Activated naive CD8-positive, alpha-beta T cell treated with anti-CD3 and anti-CD28 coated beads, Interleukin-2, amount 10 ng/mL, durations not matched to agents 7 days and 5 days (primary cell): ENCODE measurements around the gene FAM83E. TPM values are rescaled to one million over a fixed set of nuclear protein-coding genes. Genes with fewer than 3 reads are reported as not detected.

Experiments
- ATAC-seq: fragments of 150-1000 bp; cut with Tn5 transposase; one replicate; pipeline ENCODE4 v1.10.0; 2021; ENCODE audit warnings: low read depth, moderate library complexity
- POLR2A ChIA-PET: fragments of 350-600 bp; sonication (Branson Sonifier 250); formaldehyde crosslinking; loops from one replicate; lab custom pipeline; 2021; ENCODE audit warnings: antibody characterized with exemption; lab: Charles Lee
- DNase-seq: peaks from one replicate; pipeline ENCODE4 v3.0.0; 2021
- H3K27ac Mint-ChIP-seq: one replicate; pipeline ENCODE4 v1.8.0; 2022; ENCODE audit warnings: mild to moderate bottlenecking, mixed read lengths
- H3K27me3 Mint-ChIP-seq: one replicate; pipeline ENCODE4 v1.8.0; 2022; ENCODE audit warnings: mild to moderate bottlenecking, moderate library complexity, mixed read lengths
- H3K36me3 Mint-ChIP-seq: one replicate; pipeline ENCODE4 v1.8.0; 2021; ENCODE audit warnings: mild to moderate bottlenecking, mixed read lengths
- H3K4me1 Mint-ChIP-seq: one replicate; pipeline ENCODE4 v1.8.0; 2021; ENCODE audit warnings: mixed read lengths
- H3K4me3 Mint-ChIP-seq: one replicate; pipeline ENCODE4 v1.8.0; 2022; ENCODE audit warnings: mild to moderate bottlenecking, moderate library complexity, mixed read lengths
- H3K9me3 Mint-ChIP-seq: one replicate; pipeline ENCODE4 v1.8.0; 2021; ENCODE audit warnings: mixed read lengths
- total RNA-seq, 2 experiments: library from RNA; stranded (reverse); gene quantifications; one replicate each; pipeline ENCODE4 v1.2.3, GENCODE V29; 2021

Gene FAM83E
- total RNA-seq, 2 experiments from 2014 or later: 2.7 to 3.6 TPM

GRCh38 chr19:48630296-48631063 is 15.6 kb upstream of the FAM83E start:
- no peak for ATAC-seq
- H3K4me3 Mint-ChIP-seq: no peak overlapping the region
- peaks cover 26% of the 10 kb centered on the region for H3K4me1 Mint-ChIP-seq
- POLR2A ChIA-PET: interaction anchor here (0.6 to 0.7 kb wide), 2 partner anchors 11 to 15 kb away, joined by 3 read pairs; partner anchors contain the start of genes CA11, RPL18 and SPHK2
- DNase-seq: no peak
- peaks cover 2% of the 10 kb centered on the region for H3K36me3 Mint-ChIP-seq
- no peaks in the 10 kb centered on the region for H3K9me3 Mint-ChIP-seq
- H3K27ac Mint-ChIP-seq: no peak overlapping the region
- no peaks in the 10 kb centered on the region for H3K27me3 Mint-ChIP-seq

- H3K4me1 Mint-ChIP-seq: peaks cover 25% of the 10 kb centered on the region
- no peak overlapping the region for H3K27ac Mint-ChIP-seq
- peaks cover 2% of the 10 kb centered on the region for H3K36me3 Mint-ChIP-seq
- POLR2A ChIA-PET: interaction anchor here (0.9 kb wide), 1 partner anchor 11 kb away, joined by 4 read pairs; the partner anchor contains the start of genes RPL18 and SPHK2
- no peaks in the 10 kb centered on the region for H3K27me3 Mint-ChIP-seq
- DNase-seq (no peak), ATAC-seq (no peak)
- no peak overlapping the region for H3K4me3 Mint-ChIP-seq
- no peaks in the 10 kb centered on the region for H3K9me3 Mint-ChIP-seq
Measured at GRCh38 chr19:48629599-48630295, 14.9 kb upstream of the FAM83E start.

- Mint-ChIP-seq H3K27ac (no peak overlapping the region), H3K9me3 (no peaks in the 10 kb centered on the region), H3K4me3 (no peak overlapping the region), H3K36me3 (peaks cover 2% of the 10 kb centered on the region), H3K4me1 (peaks cover 26% of the 10 kb centered on the region), H3K27me3 (no peaks in the 10 kb centered on the region)
- POLR2A ChIA-PET: interaction anchor here (0.9 to 1.0 kb wide), 2 partner anchors 10 to 12 kb away, joined by 3 to 4 read pairs; partner anchors contain the start of genes RPL18 and SPHK2
- ATAC-seq: no peak
- DNase-seq: no peak
Measured at GRCh38 chr19:48629297-48629598, 14.4 kb upstream of the FAM83E start.

GRCh38 chr19:48628486-48629296 is 13.8 kb upstream of the FAM83E start:
- Mint-ChIP-seq H3K27me3 (no peaks in the 10 kb centered on the region), H3K9me3 (no peaks in the 10 kb centered on the region), H3K27ac (peak overlapping the region; percentile 73), H3K4me3 (no peak overlapping the region), H3K4me1 (peaks cover 26% of the 10 kb centered on the region), H3K36me3 (peaks cover 4% of the 10 kb centered on the region)
- POLR2A ChIA-PET: interaction anchor here (1.0 to 1.7 kb wide), 3 partner anchors 10 to 13 kb away, joined by 3 to 9 read pairs (median 3); partner anchors contain the start of genes RPL18 and SPHK2
- no peak for DNase-seq
- no peak for ATAC-seq

GRCh38 chr19:48627865-48628314 is 13.0 kb upstream of the FAM83E start:
- Mint-ChIP-seq H3K9me3 (no peaks in the 10 kb centered on the region), H3K27ac (no peak overlapping the region), H3K4me1 (peaks cover 31% of the 10 kb centered on the region), H3K4me3 (no peak overlapping the region), H3K27me3 (no peaks in the 10 kb centered on the region), H3K36me3 (peaks cover 8% of the 10 kb centered on the region)
- DNase-seq: no peak
- ATAC-seq: no peak
- POLR2A ChIA-PET: interaction anchor here (1.0 to 1.7 kb wide), 3 partner anchors 9 to 11 kb away, joined by 3 to 9 read pairs (median 4); partner anchors contain the start of genes RPL18 and SPHK2

GRCh38 chr19:48627201-48627864 is 12.5 kb upstream of the FAM83E start:
- Mint-ChIP-seq H3K4me3 (no peak overlapping the region), H3K27ac (peak overlapping the region; percentile 43), H3K36me3 (peaks cover 9% of the 10 kb centered on the region), H3K9me3 (no peaks in the 10 kb centered on the region), H3K27me3 (no peaks in the 10 kb centered on the region), H3K4me1 (peaks cover 33% of the 10 kb centered on the region)
- POLR2A ChIA-PET: interaction anchor here (0.7 to 1.7 kb wide), 4 partner anchors 8 to 14 kb away, joined by 3 to 9 read pairs (median 6); partner anchors contain the start of genes RPL18 and SPHK2
- ATAC-seq: no peak
- DNase-seq: no peak

GRCh38 chr19:48625891-48626327 is 11.0 kb upstream of the FAM83E start:
- no peak for ATAC-seq
- DNase-seq: no peak
- Mint-ChIP-seq H3K4me3 (no peak overlapping the region), H3K36me3 (peaks cover 11% of the 10 kb centered on the region), H3K4me1 (peaks cover 35% of the 10 kb centered on the region), H3K9me3 (no peaks in the 10 kb centered on the region), H3K27ac (no peak overlapping the region), H3K27me3 (no peaks in the 10 kb centered on the region)
- POLR2A ChIA-PET: no interaction called here

- POLR2A ChIA-PET: no interaction called here
- H3K4me1 Mint-ChIP-seq: peaks cover 36% of the 10 kb centered on the region
- peak overlapping the region; percentile 92 for H3K4me3 Mint-ChIP-seq
- ATAC-seq (no peak), DNase-seq (no peak)
- no peaks in the 10 kb centered on the region for H3K9me3 Mint-ChIP-seq
- H3K27me3 Mint-ChIP-seq: no peaks in the 10 kb centered on the region
- H3K27ac Mint-ChIP-seq: peak overlapping the region; percentile 97
- peaks cover 9% of the 10 kb centered on the region for H3K36me3 Mint-ChIP-seq
Measured at GRCh38 chr19:48624791-48625723, 10.2 kb upstream of the FAM83E start.

GRCh38 chr19:48624067-48624594 is 9.3 kb upstream of the FAM83E start:
- peaks cover 12% of the 10 kb centered on the region for H3K36me3 Mint-ChIP-seq
- DNase-seq (peak; percentile 98), ATAC-seq (peak; percentile 82)
- no peaks in the 10 kb centered on the region for H3K27me3 Mint-ChIP-seq
- H3K27ac Mint-ChIP-seq: peak overlapping the region; percentile 97
- H3K9me3 Mint-ChIP-seq: no peaks in the 10 kb centered on the region
- POLR2A ChIA-PET: interaction anchor here (0.8 to 2.9 kb wide), 5 partner anchors 9 to 22 kb away, joined by 3 to 23 read pairs (median 4); partner anchors contain the start of gene DBP
- H3K4me3 Mint-ChIP-seq: peak overlapping the region; percentile 92
- H3K4me1 Mint-ChIP-seq: peaks cover 41% of the 10 kb centered on the region

- Mint-ChIP-seq H3K4me1 (peaks cover 41% of the 10 kb centered on the region), H3K4me3 (peak overlapping the region; percentile 92), H3K27ac (peak overlapping the region; percentile 97), H3K9me3 (no peaks in the 10 kb centered on the region), H3K36me3 (peaks cover 14% of the 10 kb centered on the region), H3K27me3 (no peaks in the 10 kb centered on the region)
- POLR2A ChIA-PET: interaction anchor here (0.8 to 2.9 kb wide), 5 partner anchors 9 to 23 kb away, joined by 3 to 23 read pairs (median 4); partner anchors contain the start of gene DBP
- no peak for DNase-seq
- no peak for ATAC-seq
Measured at GRCh38 chr19:48623556-48624066, 8.7 kb upstream of the FAM83E start.
